ENCODE measurements around the gene CDPF1. TPM values are rescaled to one million over a fixed set of nuclear protein-coding genes. Genes with fewer than 3 reads are reported as not detected.

CDPF1 gene
- total RNA-seq, 1 donor from 2014 or later, result 10.0 TPM

DNA sequence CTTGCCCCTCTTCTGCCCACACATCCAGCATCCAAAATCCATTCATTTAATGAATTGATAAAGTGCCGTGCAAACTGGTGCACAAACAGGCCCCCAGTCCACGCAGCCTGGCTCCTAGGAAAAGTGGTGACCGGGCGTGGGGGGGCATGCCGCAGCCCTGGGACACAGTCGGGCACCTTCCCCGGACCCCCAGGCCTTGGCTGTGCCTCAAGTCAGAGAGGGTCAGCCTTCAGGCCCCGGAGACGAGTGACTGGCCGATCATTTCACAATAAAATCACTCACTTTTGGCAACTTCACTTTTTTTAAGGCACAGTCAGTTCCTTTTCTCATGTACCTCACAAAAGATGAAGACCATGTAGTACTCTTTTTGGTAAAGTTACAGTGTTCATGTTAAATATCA lies 8.0 kb downstream of the CDPF1 start:
- no peak for DNase-seq (ENCODE audit: low spot score, unreplicated experiment)
- TF ChIP-seq, protein P1, sequence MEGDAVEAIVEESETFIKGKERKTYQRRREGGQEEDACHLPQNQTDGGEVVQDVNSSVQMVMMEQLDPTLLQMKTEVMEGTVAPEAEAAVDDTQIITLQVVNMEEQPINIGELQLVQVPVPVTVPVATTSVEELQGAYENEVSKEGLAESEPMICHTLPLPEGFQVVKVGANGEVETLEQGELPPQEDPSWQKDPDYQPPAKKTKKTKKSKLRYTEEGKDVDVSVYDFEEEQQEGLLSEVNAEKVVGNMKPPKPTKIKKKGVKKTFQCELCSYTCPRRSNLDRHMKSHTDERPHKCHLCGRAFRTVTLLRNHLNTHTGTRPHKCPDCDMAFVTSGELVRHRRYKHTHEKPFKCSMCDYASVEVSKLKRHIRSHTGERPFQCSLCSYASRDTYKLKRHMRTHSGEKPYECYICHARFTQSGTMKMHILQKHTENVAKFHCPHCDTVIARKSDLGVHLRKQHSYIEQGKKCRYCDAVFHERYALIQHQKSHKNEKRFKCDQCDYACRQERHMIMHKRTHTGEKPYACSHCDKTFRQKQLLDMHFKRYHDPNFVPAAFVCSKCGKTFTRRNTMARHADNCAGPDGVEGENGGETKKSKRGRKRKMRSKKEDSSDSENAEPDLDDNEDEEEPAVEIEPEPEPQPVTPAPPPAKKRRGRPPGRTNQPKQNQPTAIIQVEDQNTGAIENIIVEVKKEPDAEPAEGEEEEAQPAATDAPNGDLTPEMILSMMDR (IDR thresholded peaks at IDR 0.05; ENCODE audit: unreplicated experiment), result no peak
- H3K4me1 Mint-ChIP-seq (ENCODE audit: low read depth), result peaks cover 12% of the 10 kb centered on the region
- H3K36me3 Mint-ChIP-seq (ENCODE audit: insufficient read depth), result peaks cover 5% of the 10 kb centered on the region
- H3K27ac Mint-ChIP-seq, result no peak overlapping the region
- no peak overlapping the region for H3K4me3 Mint-ChIP-seq (ENCODE audit: low read depth)
- H3K9me3 Mint-ChIP-seq (ENCODE audit: low read depth), result no peaks in the 10 kb centered on the region
- no peaks in the 10 kb centered on the region for H3K27me3 Mint-ChIP-seq

DNA sequence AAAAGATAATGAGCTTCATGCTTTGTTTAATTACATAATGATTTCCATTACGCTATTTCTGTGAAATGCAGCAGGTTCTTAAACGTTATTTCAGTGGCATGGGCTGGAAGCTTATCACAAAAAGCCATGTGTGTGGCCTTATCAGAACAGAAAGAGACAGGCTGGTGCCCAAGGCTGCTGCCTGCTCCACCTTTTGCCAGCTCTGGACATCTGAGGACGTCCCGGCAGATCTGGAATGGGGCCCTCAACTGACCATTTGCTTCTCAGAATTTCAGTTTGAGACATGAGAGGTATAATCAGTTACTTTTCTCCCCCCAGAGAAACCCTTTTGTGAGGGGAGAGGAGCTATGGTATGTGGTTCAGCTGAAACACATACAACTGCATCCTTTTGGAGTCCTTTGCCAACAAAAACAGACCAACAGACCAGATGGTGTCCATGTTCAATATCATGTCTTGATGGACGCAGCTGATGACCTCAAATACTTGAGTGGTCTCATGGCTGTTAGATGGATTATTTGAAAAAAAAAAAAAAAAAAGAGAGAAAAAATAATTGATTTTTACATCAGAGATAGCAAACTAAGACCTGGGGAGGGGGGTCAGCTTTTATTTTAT lies 8.6 kb downstream of the CDPF1 start:
- Mint-ChIP-seq H3K27me3 (no peaks in the 10 kb centered on the region), H3K4me3 (ENCODE audit: low read depth) (no peak overlapping the region)

DNA sequence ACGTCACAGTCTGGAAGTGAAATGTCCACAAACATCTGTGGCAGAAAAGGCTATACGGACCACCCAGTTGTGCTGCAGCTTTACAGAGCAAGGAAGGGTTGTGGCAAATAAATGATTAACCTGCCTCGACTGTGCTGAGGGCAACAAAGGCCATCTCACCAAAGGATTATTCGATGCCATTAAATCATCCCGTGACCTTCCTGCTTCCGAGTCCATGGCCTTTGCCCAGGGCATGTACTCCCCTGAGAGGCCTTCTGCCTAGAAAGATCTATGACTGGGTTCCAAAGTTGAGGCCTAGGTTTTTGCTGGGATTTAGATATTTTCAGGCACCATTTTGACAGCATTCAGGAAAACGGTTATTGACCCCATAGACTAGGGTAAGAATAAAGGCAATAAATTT lies 9.2 kb downstream of the CDPF1 start:
- TF ChIP-seq, protein P1 (IDR thresholded peaks at IDR 0.05; ENCODE audit: unreplicated experiment), result no peak
- Mint-ChIP-seq H3K4me3 (ENCODE audit: low read depth) (no peak overlapping the region), H3K27ac (peak overlapping the region; percentile 78)

More for the DNA sequence above, 8.6 kb downstream of the CDPF1 start:
- no peak for DNase-seq (ENCODE audit: low spot score, unreplicated experiment)
- Mint-ChIP-seq H3K9me3 (ENCODE audit: low read depth) (no peaks in the 10 kb centered on the region), H3K27ac (no peak overlapping the region), H3K36me3 (ENCODE audit: insufficient read depth) (peaks cover 5% of the 10 kb centered on the region), H3K4me1 (ENCODE audit: low read depth) (peaks cover 12% of the 10 kb centered on the region)
- TF ChIP-seq, protein P1 (IDR thresholded peaks at IDR 0.05; ENCODE audit: unreplicated experiment), result no peak

DNA sequence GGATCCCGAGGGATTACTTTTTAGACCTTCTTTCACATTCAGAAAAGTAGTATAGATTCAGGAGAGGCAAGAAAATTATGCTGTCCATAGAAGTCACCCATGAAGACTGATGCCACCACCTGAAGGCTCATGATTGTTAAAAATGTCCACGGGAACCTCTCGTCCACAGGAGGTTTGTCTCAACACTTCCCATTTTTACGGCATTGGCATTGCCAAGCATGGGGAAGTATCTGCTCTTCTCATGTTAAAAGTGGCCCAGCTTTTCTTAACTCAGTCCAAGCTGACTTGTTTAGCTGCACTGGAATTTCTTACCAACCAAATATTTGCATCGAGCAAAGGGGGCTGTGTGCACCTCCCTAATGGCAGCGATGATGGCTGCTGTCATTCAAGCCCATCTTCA lies 9.6 kb downstream of the CDPF1 start:
- H3K4me3 Mint-ChIP-seq (ENCODE audit: low read depth), result no peak overlapping the region
- peaks cover 12% of the 10 kb centered on the region for H3K4me1 Mint-ChIP-seq (ENCODE audit: low read depth)
- no peaks in the 10 kb centered on the region for H3K9me3 Mint-ChIP-seq (ENCODE audit: low read depth)
- no peaks in the 10 kb centered on the region for H3K27me3 Mint-ChIP-seq
- peaks cover 6% of the 10 kb centered on the region for H3K36me3 Mint-ChIP-seq (ENCODE audit: insufficient read depth)
- TF ChIP-seq, protein P1 (IDR thresholded peaks at IDR 0.05; ENCODE audit: unreplicated experiment), result no peak
- DNase-seq (ENCODE audit: low spot score, unreplicated experiment), result no peak
- H3K27ac Mint-ChIP-seq, result no peak overlapping the region

More for the DNA sequence above, 9.2 kb downstream of the CDPF1 start:
- no peak for DNase-seq (ENCODE audit: low spot score, unreplicated experiment)
- H3K9me3 Mint-ChIP-seq (ENCODE audit: low read depth), result no peaks in the 10 kb centered on the region
- H3K4me1 Mint-ChIP-seq (ENCODE audit: low read depth), result peaks cover 12% of the 10 kb centered on the region
- H3K36me3 Mint-ChIP-seq (ENCODE audit: insufficient read depth), result peaks cover 6% of the 10 kb centered on the region
- H3K27me3 Mint-ChIP-seq, result no peaks in the 10 kb centered on the region

DNA sequence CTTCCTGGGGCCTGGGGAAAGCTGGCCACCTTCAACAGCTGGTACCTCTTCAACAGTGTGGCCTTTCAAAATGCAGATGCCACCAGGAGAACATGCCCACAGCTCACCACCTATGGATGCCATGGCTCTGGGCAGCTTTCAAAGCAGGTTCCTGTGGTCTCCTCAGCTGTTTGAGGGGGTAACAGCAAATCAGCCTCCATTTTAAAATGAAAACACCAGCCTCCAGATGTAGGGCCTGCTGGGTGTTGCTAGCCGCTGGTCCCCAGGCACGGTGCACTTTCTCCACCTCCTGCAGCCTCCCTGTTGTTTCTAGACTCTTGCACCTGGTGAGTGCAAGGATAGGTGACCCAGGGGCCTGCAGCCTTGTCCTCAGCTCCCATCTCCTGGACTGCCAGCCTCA lies 10.0 kb downstream of the CDPF1 start:
- Mint-ChIP-seq H3K27me3 (no peaks in the 10 kb centered on the region), H3K4me1 (ENCODE audit: low read depth) (peaks cover 12% of the 10 kb centered on the region), H3K36me3 (ENCODE audit: insufficient read depth) (peaks cover 7% of the 10 kb centered on the region), H3K27ac (no peak overlapping the region), H3K4me3 (ENCODE audit: low read depth) (no peak overlapping the region), H3K9me3 (ENCODE audit: low read depth) (no peaks in the 10 kb centered on the region)
- DNase-seq (ENCODE audit: low spot score, unreplicated experiment), result no peak
- TF ChIP-seq, protein P1 (IDR thresholded peaks at IDR 0.05; ENCODE audit: unreplicated experiment), result no peak

All from progenitor cell of endocrine pancreas (in vitro differentiated cells).